HCT116 (cell line): ENCODE measurements around the gene SLCO1B3. TPM values are rescaled to one million over a fixed set of nuclear protein-coding genes. Genes with fewer than 3 reads are reported as not detected.
A peak's percentile ranks its signal among the peaks of the same experiment; 100 is the strongest.

ENCODE experiments used
- ATAC-seq: fragments of 200-7000 bp; cut with Tn5 transposase; 2 replicates; pipeline ENCODE4 v1.9.1; 2020; ENCODE audit warnings: mild to moderate bottlenecking, moderate library complexity
- BruUV-seq: library from RNA; stranded (reverse); fragments of 400-500 nt; replicated peaks from 2 replicates; lab custom pipeline; 2021; lab: Mats Ljungman, UMichigan
- CTCF ChIA-PET: fragments of 300-600 bp; sonication (Branson Sonifier 250); formaldehyde crosslinking; loops from one replicate; lab custom pipeline; 2021; ENCODE audit warnings: antibody characterized with exemption; lab: Charles Lee
- POLR2A ChIA-PET: fragments of 300-600, 350-600 bp; sonication (Branson Sonifier 250); formaldehyde crosslinking; loops from one replicate; lab custom pipeline; 2021; ENCODE audit warnings: antibody characterized with exemption; lab: Charles Lee
- RAD21 ChIA-PET, 2 experiments: fragments of 300-600 bp; sonication (Branson Sonifier 250); formaldehyde crosslinking; loops; one replicate each; lab custom pipeline; 2023; ENCODE audit warnings: low total read pairs in 2 of 2; ENCODE audit not compliant: uncharacterized antibody in 2 of 2, unreplicated experiment in 2 of 2, low non-redundant PET in 1 of 2; lab: Charles Lee
- DNase-seq: peaks from one replicate; pipeline ENCODE4 v3.0.0-alpha.2; 2010; ENCODE audit warnings: low read depth, low spot score
- H2AFZ ChIP-seq: fragments of 200-600 bp; shearing (Covaris generic), sonication (generic); 2 replicates; pipeline ENCODE4 v1.6.1; 2017; ENCODE audit warnings: low read depth, mixed run types, mixed read lengths, antibody characterized with exemption, low read length; ENCODE audit not compliant: poor library complexity, severe bottlenecking
- H3K27ac ChIP-seq: 2 replicates; pipeline ENCODE4 v1.5.1; 2012; ENCODE audit warnings: low read depth, low read length
- H3K27me3 ChIP-seq: fragments of 200-600 bp; sonication (generic); 2 replicates; pipeline ENCODE4 v1.6.1; 2016; ENCODE audit warnings: mixed run types, low read length, mixed read lengths; ENCODE audit not compliant: insufficient read depth
- H3K36me3 ChIP-seq, 2 experiments: fragments of 200-500 bp in 1 of 2; fragments of 200-600 bp in 1 of 2; sonication (Bioruptor generic) in 1 of 2; sonication (generic) in 1 of 2; 2 replicates each; pipeline versions ENCODE4 v1.5.1 to v1.6.1; 2014 to 2016; ENCODE audit warnings: low read length in 2 of 2, inconsistent platforms in 1 of 2, mixed read lengths in 1 of 2, mixed run types in 1 of 2; ENCODE audit not compliant: insufficient read depth in 2 of 2, control insufficient read depth in 1 of 2
- H3K4me1 ChIP-seq, 2 experiments: fragments of 200-600 bp in 1 of 2; sonication (generic) in 1 of 2; 2 replicates each; pipeline versions ENCODE4 v1.5.1 to v1.6.1; 2012 to 2017; ENCODE audit warnings: low read length in 2 of 2, inconsistent platforms in 1 of 2, mild to moderate bottlenecking in 1 of 2, mixed read lengths in 1 of 2, mixed run types in 1 of 2, moderate library complexity in 1 of 2; ENCODE audit not compliant: insufficient read depth in 2 of 2, control insufficient read depth in 1 of 2
- H3K4me2 ChIP-seq: fragments of 200-600 bp; sonication (generic); 2 replicates; pipeline ENCODE4 v1.6.1; 2017; ENCODE audit warnings: mixed run types, low read length, mixed read lengths
- H3K4me3 ChIP-seq, 2 experiments: fragments of 200-600 bp in 1 of 2; sonication (generic) in 1 of 2; replicated peaks in 1 of 2; 2 replicates each; pipeline ENCODE4 v1.5.1; 2011 to 2016; ENCODE audit warnings: low read length in 2 of 2, control low read depth in 1 of 2, low read depth in 1 of 2, mild to moderate bottlenecking in 1 of 2, mixed read lengths in 1 of 2, mixed run types in 1 of 2
- H3K79me2 ChIP-seq: fragments of 200-600 bp; sonication (generic); 2 replicates; pipeline ENCODE4 v1.6.1; 2017; ENCODE audit warnings: mild to moderate bottlenecking, mixed run types, low read length, moderate library complexity, mixed read lengths; ENCODE audit not compliant: insufficient read depth
- H3K9ac ChIP-seq: fragments of 200-600 bp; sonication (generic); 2 replicates; pipeline ENCODE4 v1.6.1; 2016; ENCODE audit warnings: low read length, mixed read lengths
- H3K9me2 ChIP-seq: fragments of 200-600 bp; sonication (generic), shearing (Covaris generic); 2 replicates; pipeline ENCODE4 v1.6.1; 2017; ENCODE audit warnings: mixed run types, mild to moderate bottlenecking, moderate library complexity; ENCODE audit not compliant: insufficient read depth
- H3K9me3 ChIP-seq, 2 experiments: fragments of 200-500 bp in 1 of 2; fragments of 200-600 bp in 1 of 2; sonication (Bioruptor generic) in 1 of 2; sonication (generic) in 1 of 2; 2 replicates each; pipeline ENCODE4 v1.6.1; 2014 to 2017; ENCODE audit warnings: low read length in 2 of 2, mixed read lengths in 2 of 2, inconsistent platforms in 1 of 2, low read depth in 1 of 2, mild to moderate bottlenecking in 1 of 2, mixed run types in 1 of 2, moderate library complexity in 1 of 2; ENCODE audit not compliant: control insufficient read depth in 1 of 2, insufficient read depth in 1 of 2
- H4K20me1 ChIP-seq: fragments of 200-600 bp; sonication (generic), shearing (Covaris generic); 2 replicates; pipeline ENCODE4 v1.6.1; 2017; ENCODE audit warnings: mixed run types, mild to moderate bottlenecking, moderate library complexity; ENCODE audit not compliant: insufficient read depth
- CEBPB ChIP-seq: IDR thresholded peaks from 2 replicates; pipeline ENCODE4 v1.6.1; 2012; ENCODE audit warnings: low read depth
- EGR1 ChIP-seq: IDR thresholded peaks from 2 replicates; pipeline ENCODE4 v1.6.1; 2012; ENCODE audit warnings: low read depth
- YY1 ChIP-seq: IDR thresholded peaks from 2 replicates; pipeline ENCODE4 v1.6.1; 2011; ENCODE audit warnings: low read length, low read depth, moderate library complexity, mild to moderate bottlenecking; ENCODE audit not compliant: insufficient replicate concordance; ENCODE audit errors: extremely low read depth
- ZFX ChIP-seq: fragments of 450-650 bp; IDR thresholded peaks from 2 replicates; pipeline ENCODE4 v1.6.1; 2017
- intact Hi-C: fragments of 100-400 bp; cut with micrococcal nuclease; formaldehyde crosslinking; loops from 2 replicates; pipeline ENCODE4 v1.10.0; 2022
- total RNA-seq: library from RNA; stranded (reverse); gene quantifications from one replicate; pipeline ENCODE4 v1.2.1, GENCODE V29; 2021; ENCODE audit not compliant: unreplicated experiment
- TF ChIP-seq, protein P1 (sequence below), 3 experiments: fragments of 200-600 bp in 1 of 3; sonication (generic) in 1 of 3; IDR thresholded peaks in 2 of 3; conservative IDR thresholded peaks in 1 of 3; 2 replicates each; pipeline ENCODE4 v1.5.1; 2012 to 2017; ENCODE audit warnings: low read depth in 2 of 3, low read length in 2 of 3, antibody characterized with exemption in 1 of 3, borderline replicate concordance in 1 of 3, control low read depth in 1 of 3, mild to moderate bottlenecking in 1 of 3, mixed read lengths in 1 of 3, mixed run types in 1 of 3, moderate library complexity in 1 of 3; ENCODE audit not compliant: insufficient read depth in 1 of 3

SLCO1B3 gene
- total RNA-seq, 1 experiment from 2014 or later, result 5.4 TPM

GRCh38 chr12:20863056-20863455 is 52.6 kb downstream of the SLCO1B3 start:
- Histone ChIP-seq H3K4me3 (no peak overlapping the region), H3K36me3 (no peaks in the 10 kb centered on the region), H2AFZ (no peak overlapping the region), H4K20me1 (no peaks in the 10 kb centered on the region), H3K4me2 (no peak overlapping the region), H3K79me2 (no peaks in the 10 kb centered on the region), H3K27ac (no peak overlapping the region)
- no peak for DNase-seq
- ChIA-PET POLR2A (no interaction called here), RAD21 (no interaction called here), CTCF (no interaction called here)
- no TSS peak for BruUV-seq
- no peak for TF ChIP-seq CEBPB
- TF ChIP-seq, protein P1, sequence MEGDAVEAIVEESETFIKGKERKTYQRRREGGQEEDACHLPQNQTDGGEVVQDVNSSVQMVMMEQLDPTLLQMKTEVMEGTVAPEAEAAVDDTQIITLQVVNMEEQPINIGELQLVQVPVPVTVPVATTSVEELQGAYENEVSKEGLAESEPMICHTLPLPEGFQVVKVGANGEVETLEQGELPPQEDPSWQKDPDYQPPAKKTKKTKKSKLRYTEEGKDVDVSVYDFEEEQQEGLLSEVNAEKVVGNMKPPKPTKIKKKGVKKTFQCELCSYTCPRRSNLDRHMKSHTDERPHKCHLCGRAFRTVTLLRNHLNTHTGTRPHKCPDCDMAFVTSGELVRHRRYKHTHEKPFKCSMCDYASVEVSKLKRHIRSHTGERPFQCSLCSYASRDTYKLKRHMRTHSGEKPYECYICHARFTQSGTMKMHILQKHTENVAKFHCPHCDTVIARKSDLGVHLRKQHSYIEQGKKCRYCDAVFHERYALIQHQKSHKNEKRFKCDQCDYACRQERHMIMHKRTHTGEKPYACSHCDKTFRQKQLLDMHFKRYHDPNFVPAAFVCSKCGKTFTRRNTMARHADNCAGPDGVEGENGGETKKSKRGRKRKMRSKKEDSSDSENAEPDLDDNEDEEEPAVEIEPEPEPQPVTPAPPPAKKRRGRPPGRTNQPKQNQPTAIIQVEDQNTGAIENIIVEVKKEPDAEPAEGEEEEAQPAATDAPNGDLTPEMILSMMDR (IDR thresholded peaks at IDR 0.05 in 2 of 3, conservative IDR thresholded peaks at IDR 0.05 in 1 of 3; ENCODE audit: borderline replicate concordance in 1 of 3, insufficient read depth in 1 of 3, low read depth in 2 of 3, low read length in 2 of 3), result 0 out of 6 replicates have a peak, but pooled peaks of 1 of the 3 experiments have one; percentile 9
- TF ChIP-seq, all 23 proteins: peak for 1
- Histone ChIP-seq H3K27me3 (no peaks in the 10 kb centered on the region), H3K9ac (no peak overlapping the region), H3K9me3 (no peaks in the 10 kb centered on the region), H3K4me1 (no peaks in the 10 kb centered on the region), H3K9me2 (no peaks in the 10 kb centered on the region)
- ATAC-seq, result no peak
- intact Hi-C loops, result no loop called here

DNA sequence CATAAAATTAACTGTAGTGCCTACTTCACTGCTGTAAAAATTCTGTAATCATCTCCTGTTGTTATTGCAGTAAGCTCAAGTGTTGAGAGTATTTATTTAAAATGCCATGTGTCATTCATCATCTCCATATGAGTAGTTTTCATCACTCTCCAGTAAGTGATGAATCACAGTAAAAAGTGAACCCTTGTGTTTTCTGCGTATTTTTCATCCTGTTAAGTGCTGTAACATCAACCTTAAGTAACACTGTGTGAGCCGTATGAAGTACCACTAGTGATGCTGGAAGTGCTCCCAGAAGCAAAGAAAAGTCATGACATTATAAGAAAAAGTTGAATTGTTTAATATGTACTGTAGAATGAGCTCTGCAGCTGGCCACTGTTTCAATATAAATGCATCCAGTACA is 55.4 kb downstream of the SLCO1B3 start:
- Histone ChIP-seq H4K20me1 (no peaks in the 10 kb centered on the region), H3K9me3 (no peaks in the 10 kb centered on the region), H3K9ac (no peak overlapping the region), H3K27ac (no peak overlapping the region), H3K4me1 (no peaks in the 10 kb centered on the region), H3K9me2 (no peaks in the 10 kb centered on the region), H3K79me2 (no peaks in the 10 kb centered on the region), H3K4me3 (no peak overlapping the region), H2AFZ (no peak overlapping the region), H3K4me2 (no peak overlapping the region), H3K36me3 (no peaks in the 10 kb centered on the region), H3K27me3 (no peaks in the 10 kb centered on the region)
- ChIA-PET CTCF (no interaction called here), RAD21 (no interaction called here), POLR2A (no interaction called here)
- intact Hi-C loops, result no loop called here
- ATAC-seq (no peak), DNase-seq (no peak)
- no TSS peak for BruUV-seq
- no peak for TF ChIP-seq EGR1
- TF ChIP-seq ZFX, result no peak
- TF ChIP-seq YY1, result no peak
